HEK293 (cell line): ENCODE measurements around the gene NPAS2.

Experiments
- CTCF ChIA-PET: fragments of 350-600 bp; formaldehyde crosslinking; extraction: SDS; loops from one replicate; lab custom pipeline; 2021; ENCODE audit warnings: antibody characterized with exemption; lab: Yijun Ruan, JAX
- POLR2A ChIA-PET: fragments of 300-600 bp; formaldehyde crosslinking; extraction: SDS; loops from one replicate; lab custom pipeline; 2020; ENCODE audit warnings: antibody characterized with exemption, inconsistent platforms; lab: Yijun Ruan, JAX
- H3K27ac ChIP-seq: fragments of 200-500 bp; sonication (Bioruptor generic); 2 replicates; pipeline ENCODE4 v1.5.1; 2014; ENCODE audit warnings: low read depth, low read length, control low read depth, inconsistent platforms; ENCODE audit errors: extremely low read depth
- H3K36me3 ChIP-seq, 2 experiments: fragments of 200-500 bp in 1 of 2; sonication (Bioruptor generic) in 1 of 2; 1 replicate in 1 of 2; 2 replicates in 1 of 2; pipeline ENCODE4 v1.5.1; 2014 to 2017; ENCODE audit warnings: inconsistent platforms in 2 of 2, low read length in 2 of 2; ENCODE audit not compliant: control insufficient read depth in 2 of 2, insufficient read depth in 1 of 2
- H3K4me1 ChIP-seq: fragments of 200-500 bp; sonication (Bioruptor generic); 2 replicates; pipeline ENCODE4 v1.5.1; 2014; ENCODE audit warnings: mild to moderate bottlenecking, low read length, inconsistent platforms; ENCODE audit not compliant: control insufficient read depth, insufficient read depth
- H3K4me3 ChIP-seq: 2 replicates; pipeline ENCODE4 v1.5.1; 2011; ENCODE audit warnings: low read depth, mild to moderate bottlenecking, control low read depth, low read length, moderate library complexity
- H3K9me3 ChIP-seq: fragments of 200-500 bp; sonication (Bioruptor generic); 2 replicates; pipeline ENCODE4 v1.5.1; 2014; ENCODE audit warnings: low read depth, low read length, inconsistent platforms; ENCODE audit not compliant: control insufficient read depth, insufficient read depth
- HOXA7 ChIP-seq: sonication (generic); formaldehyde crosslinking; IDR thresholded peaks from 2 replicates; pipeline ENCODE4 v1.8.1; 2022; ENCODE audit warnings: missing genetic modification reagents, borderline replicate concordance
- KLF9 ChIP-seq: fragments of 450-650 bp; formaldehyde crosslinking; IDR thresholded peaks from 2 replicates; pipeline ENCODE4 v1.5.1; 2016; ENCODE audit warnings: missing biosample characterization, missing genetic modification characterization, low read depth
- SP2 ChIP-seq: fragments of 450-650 bp; formaldehyde crosslinking; IDR thresholded peaks from 2 replicates; pipeline ENCODE4 v1.5.1; 2016; ENCODE audit warnings: missing biosample characterization, missing genetic modification characterization
- TCF7L2 ChIP-seq: IDR thresholded peaks from 2 replicates; pipeline ENCODE4 v1.6.1; 2011; ENCODE audit warnings: low read depth, mild to moderate bottlenecking, inconsistent platforms, low read length, moderate library complexity, borderline replicate concordance
- ZBTB11 ChIP-seq: fragments of 450-650 bp; formaldehyde crosslinking; conservative IDR thresholded peaks from 2 replicates; pipeline ENCODE4 v1.5.1; 2016; ENCODE audit warnings: low read depth, missing biosample characterization, missing genetic modification characterization
- ZBTB20 ChIP-seq: fragments of 450-650 bp; formaldehyde crosslinking; IDR thresholded peaks from 2 replicates; pipeline ENCODE4 v1.5.1; 2016; ENCODE audit warnings: missing biosample characterization, missing genetic modification characterization
- ZBTB26 ChIP-seq: fragments of 450-650 bp; formaldehyde crosslinking; optimal IDR thresholded peaks from 2 replicates; pipeline ENCODE3; 2016; ENCODE audit warnings: missing biosample characterization, mild to moderate bottlenecking, missing genetic modification characterization
- ZFP37 ChIP-seq: fragments of 450-650 bp; formaldehyde crosslinking; IDR thresholded peaks from 2 replicates; pipeline ENCODE4 v1.5.1; 2016; ENCODE audit warnings: missing biosample characterization, missing genetic modification characterization
- ZNF10 ChIP-seq: fragments of 450-650 bp; formaldehyde crosslinking; IDR thresholded peaks from 2 replicates; pipeline ENCODE4 v1.5.1; 2017; ENCODE audit warnings: missing biosample characterization, missing genetic modification characterization
- ZNF138 ChIP-seq: fragments of 450-650 bp; formaldehyde crosslinking; IDR thresholded peaks from 2 replicates; pipeline ENCODE4 v1.5.1; 2016; ENCODE audit warnings: missing biosample characterization, missing genetic modification characterization, borderline replicate concordance
- ZNF184 ChIP-seq: fragments of 450-650 bp; IDR thresholded peaks from 2 replicates; pipeline ENCODE4 v1.5.1; 2018; ENCODE audit warnings: missing biosample characterization, mild to moderate bottlenecking, missing genetic modification characterization
- ZNF2 ChIP-seq: fragments of 450-650 bp; formaldehyde crosslinking; IDR thresholded peaks from 2 replicates; pipeline ENCODE4 v1.5.1; 2016; ENCODE audit warnings: missing biosample characterization, missing genetic modification characterization
- ZNF266 ChIP-seq: fragments of 450-650 bp; formaldehyde crosslinking; IDR thresholded peaks from 2 replicates; pipeline ENCODE4 v1.5.1; 2016; ENCODE audit warnings: missing biosample characterization, missing genetic modification characterization, low read depth
- ZNF280D ChIP-seq: fragments of 450-650 bp; formaldehyde crosslinking; IDR thresholded peaks from 2 replicates; pipeline ENCODE4 v1.5.1; 2016; ENCODE audit warnings: missing biosample characterization, missing genetic modification characterization
- ZNF366 ChIP-seq: fragments of 450-650 bp; formaldehyde crosslinking; conservative IDR thresholded peaks from 2 replicates; pipeline ENCODE4 v1.5.1; 2016; ENCODE audit warnings: missing biosample characterization, missing genetic modification characterization
- ZNF521 ChIP-seq: fragments of 450-650 bp; formaldehyde crosslinking; IDR thresholded peaks from 2 replicates; pipeline ENCODE4 v1.5.1; 2017; ENCODE audit warnings: missing biosample characterization, mild to moderate bottlenecking, missing genetic modification characterization
- ZNF677 ChIP-seq: fragments of 450-650 bp; IDR thresholded peaks from 2 replicates; pipeline ENCODE4 v1.5.0; 2018; ENCODE audit warnings: missing biosample characterization, mild to moderate bottlenecking, missing genetic modification characterization, moderate library complexity
- ZSCAN16 ChIP-seq: fragments of 450-650 bp; formaldehyde crosslinking; IDR thresholded peaks from 2 replicates; pipeline ENCODE4 v1.5.1; 2016; ENCODE audit warnings: missing biosample characterization, missing genetic modification characterization
- TF ChIP-seq, protein P1 (sequence below): fragments of 450-650 bp; formaldehyde crosslinking; IDR thresholded peaks from 2 replicates; pipeline ENCODE4 v1.5.1; 2017; ENCODE audit warnings: missing biosample characterization, missing genetic modification characterization

Gene NPAS2

GRCh38 chr2:100876231-100876860 lies 56.4 kb downstream of the NPAS2 start:
- POLR2A ChIA-PET: no interaction called here
- CTCF ChIA-PET: interaction anchor here (0.7 kb wide), 1 partner anchor 140 kb away, joined by 3 read pairs; no protein-coding TSS in a partner anchor
- no peaks in the 10 kb centered on the region for H3K36me3 ChIP-seq
- no peak overlapping the region for H3K4me3 ChIP-seq
- H3K4me1 ChIP-seq: no peaks in the 10 kb centered on the region; the same call in 1 of the 2 replicates
- H3K9me3 ChIP-seq: no peaks in the 10 kb centered on the region
- TF ChIP-seq ZNF10 (tag by site-specific recombination) (no peak), ZBTB11 (no peak), ZNF366 (tag by site-specific recombination) (no peak), ZNF521 (tag by site-specific recombination) (no peak), ZBTB20 (peak; percentile 35), ZNF2 (tag by site-specific recombination) (no peak), TCF7L2 (no peak), ZNF280D (tag by site-specific recombination) (no peak)
- TF ChIP-seq, protein P1, sequence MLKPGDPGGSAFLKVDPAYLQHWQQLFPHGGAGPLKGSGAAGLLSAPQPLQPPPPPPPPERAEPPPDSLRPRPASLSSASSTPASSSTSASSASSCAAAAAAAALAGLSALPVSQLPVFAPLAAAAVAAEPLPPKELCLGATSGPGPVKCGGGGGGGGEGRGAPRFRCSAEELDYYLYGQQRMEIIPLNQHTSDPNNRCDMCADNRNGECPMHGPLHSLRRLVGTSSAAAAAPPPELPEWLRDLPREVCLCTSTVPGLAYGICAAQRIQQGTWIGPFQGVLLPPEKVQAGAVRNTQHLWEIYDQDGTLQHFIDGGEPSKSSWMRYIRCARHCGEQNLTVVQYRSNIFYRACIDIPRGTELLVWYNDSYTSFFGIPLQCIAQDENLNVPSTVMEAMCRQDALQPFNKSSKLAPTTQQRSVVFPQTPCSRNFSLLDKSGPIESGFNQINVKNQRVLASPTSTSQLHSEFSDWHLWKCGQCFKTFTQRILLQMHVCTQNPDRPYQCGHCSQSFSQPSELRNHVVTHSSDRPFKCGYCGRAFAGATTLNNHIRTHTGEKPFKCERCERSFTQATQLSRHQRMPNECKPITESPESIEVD: no peak
- H3K27ac ChIP-seq: no peak overlapping the region

GRCh38 chr2:100877555-100877954 lies 57.6 kb downstream of the NPAS2 start:
- ChIA-PET POLR2A (no interaction called here), CTCF (interaction anchor here (0.7 kb wide), 1 partner anchor 250 kb away, joined by 4 read pairs; no protein-coding TSS in a partner anchor)
- no peaks in the 10 kb centered on the region; the same call in 1 of the 2 replicates for H3K4me1 ChIP-seq
- no peak overlapping the region for H3K4me3 ChIP-seq
- TF ChIP-seq HOXA7 (CRISPR knock-in tag) (no peak), ZNF266 (no peak), SP2 (tag by site-specific recombination) (no peak), ZFP37 (tag by site-specific recombination) (no peak), ZNF138 (no peak), KLF9 (no peak), ZSCAN16 (tag by site-specific recombination) (no peak), ZNF184 (tag by site-specific recombination) (no peak), ZNF677 (tag by site-specific recombination) (no peak), ZBTB26 (tag by site-specific recombination) (no peak)
- H3K36me3 ChIP-seq: no peaks in the 10 kb centered on the region
- no peak overlapping the region for H3K27ac ChIP-seq
- H3K9me3 ChIP-seq: no peaks in the 10 kb centered on the region
